Breast epithelium (tissue), 4 donors: ENCODE results near the gene SFN. TPM values are rescaled to one million over a fixed set of nuclear protein-coding genes. Genes with fewer than 3 reads are reported as not detected.

Source experiments
- DNase-seq, 2 donors: peaks; one replicate each; pipeline ENCODE4 v3.0.0-alpha.2; 2019; ENCODE audit warnings: low spot score in 2 of 2
- H3K27ac ChIP-seq, 2 donors: fragments of 200-600 bp; sonication (generic) in 1 of 2; one replicate each; pipeline ENCODE4 v1.5.1; 2016 to 2019; ENCODE audit warnings: mild to moderate bottlenecking in 1 of 2
- H3K27me3 ChIP-seq, 2 donors: fragments of 200-600 bp; sonication (generic) in 1 of 2; one replicate each; pipeline versions ENCODE4 v1.5.1 to v1.6.0; 2017 to 2019; ENCODE audit warnings: control low read depth in 1 of 2, mild to moderate bottlenecking in 1 of 2
- H3K36me3 ChIP-seq: fragments of 200-600 bp; one replicate; pipeline ENCODE4 v1.5.1; 2019
- H3K4me1 ChIP-seq, 2 donors: fragments of 200-600 bp; sonication (generic); one replicate each; pipeline ENCODE4 v1.5.1; 2016 to 2019; ENCODE audit warnings: control low read depth in 1 of 2
- H3K4me3 ChIP-seq, 3 donors: fragments of 200-600 bp; sonication (generic); 1 replicate in 2 of 3; 2 replicates in 1 of 3; pipeline ENCODE4 v1.5.1; 2016 to 2019; ENCODE audit warnings: mild to moderate bottlenecking in 3 of 3, moderate library complexity in 2 of 3
- H3K9me3 ChIP-seq, 2 donors: fragments of 200-600 bp; sonication (generic) in 1 of 2; one replicate each; pipeline ENCODE4 v1.5.1; 2016 to 2019; ENCODE audit warnings: control low read depth in 1 of 2
- POLR2A ChIP-seq: fragments of 450-650 bp; IDR thresholded peaks from one replicate; pipeline ENCODE4 v1.6.1; 2016; ENCODE audit warnings: antibody characterized with exemption, mild to moderate bottlenecking, moderate library complexity
- POLR2AphosphoS5 ChIP-seq, 3 donors: sonication (generic); formaldehyde crosslinking; IDR thresholded peaks; one replicate each; pipeline ENCODE4 v1.6.1; 2017; ENCODE audit warnings: antibody characterized with exemption in 3 of 3
- intact Hi-C: fragments of 100-400 bp; cut with DNase I; formaldehyde crosslinking; loops from one replicate; pipeline ENCODE4 v1.15.1; 2023; ENCODE audit warnings: low total_unique reads
- total RNA-seq, 3 donors: library from RNA; depleted of rRNA; stranded (reverse); fragments of >200 nt; gene quantifications; one replicate each; pipeline ENCODE4 v1.1.0, GENCODE V29; 2016
- TF ChIP-seq, protein P1 (sequence below), 3 donors: fragments of 450-650 bp; IDR thresholded peaks; one replicate each; pipeline ENCODE4 v1.5.1; 2016 to 2017; ENCODE audit warnings: antibody characterized with exemption in 3 of 3, mild to moderate bottlenecking in 3 of 3, moderate library complexity in 3 of 3

The SFN gene
- total RNA-seq, 3 donors from 2014 or later = 12.1 to 18.4 TPM; not detected in 1

GRCh38 chr1:26828411-26828991 lies 34.4 kb upstream of the SFN start:
- intact Hi-C loops = no loop called here
- peaks cover 4 to 8% of the 10 kb centered on the region in 2 donors for H3K4me1 ChIP-seq
- peaks cover 7% of the 10 kb centered on the region for H3K36me3 ChIP-seq
- no peaks in the 10 kb centered on the region for H3K27me3 ChIP-seq
- no peak for DNase-seq
- H3K9me3 ChIP-seq = no peaks in the 10 kb centered on the region
- peak overlapping the region in 1 of 2 donors; percentile 86 for H3K27ac ChIP-seq
- TF ChIP-seq POLR2A (no peak), POLR2AphosphoS5 (IDR thresholded peaks at IDR 0.05) (no peak)
- TF ChIP-seq, protein P1, sequence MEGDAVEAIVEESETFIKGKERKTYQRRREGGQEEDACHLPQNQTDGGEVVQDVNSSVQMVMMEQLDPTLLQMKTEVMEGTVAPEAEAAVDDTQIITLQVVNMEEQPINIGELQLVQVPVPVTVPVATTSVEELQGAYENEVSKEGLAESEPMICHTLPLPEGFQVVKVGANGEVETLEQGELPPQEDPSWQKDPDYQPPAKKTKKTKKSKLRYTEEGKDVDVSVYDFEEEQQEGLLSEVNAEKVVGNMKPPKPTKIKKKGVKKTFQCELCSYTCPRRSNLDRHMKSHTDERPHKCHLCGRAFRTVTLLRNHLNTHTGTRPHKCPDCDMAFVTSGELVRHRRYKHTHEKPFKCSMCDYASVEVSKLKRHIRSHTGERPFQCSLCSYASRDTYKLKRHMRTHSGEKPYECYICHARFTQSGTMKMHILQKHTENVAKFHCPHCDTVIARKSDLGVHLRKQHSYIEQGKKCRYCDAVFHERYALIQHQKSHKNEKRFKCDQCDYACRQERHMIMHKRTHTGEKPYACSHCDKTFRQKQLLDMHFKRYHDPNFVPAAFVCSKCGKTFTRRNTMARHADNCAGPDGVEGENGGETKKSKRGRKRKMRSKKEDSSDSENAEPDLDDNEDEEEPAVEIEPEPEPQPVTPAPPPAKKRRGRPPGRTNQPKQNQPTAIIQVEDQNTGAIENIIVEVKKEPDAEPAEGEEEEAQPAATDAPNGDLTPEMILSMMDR (IDR thresholded peaks at IDR 0.05) = no peak
- H3K4me3 ChIP-seq = peak overlapping the region in 1 of 3 donors; percentile 28

- peaks cover 7% of the 10 kb centered on the region for H3K36me3 ChIP-seq
- H3K27ac ChIP-seq = no peak overlapping the region
- H3K9me3 ChIP-seq = no peaks in the 10 kb centered on the region
- intact Hi-C loops = no loop called here
- no peak overlapping the region for H3K4me3 ChIP-seq
- no peaks in the 10 kb centered on the region for H3K27me3 ChIP-seq
- TF ChIP-seq POLR2A (no peak), POLR2AphosphoS5 (IDR thresholded peaks at IDR 0.05) (no peak)
- TF ChIP-seq, protein P1 (IDR thresholded peaks at IDR 0.05) = no peak
- H3K4me1 ChIP-seq = peaks cover 4 to 8% of the 10 kb centered on the region in 2 donors
- no peak for DNase-seq
Observed at GRCh38 chr1:26829184-26829911, 33.6 kb upstream of the SFN start.

DNA sequence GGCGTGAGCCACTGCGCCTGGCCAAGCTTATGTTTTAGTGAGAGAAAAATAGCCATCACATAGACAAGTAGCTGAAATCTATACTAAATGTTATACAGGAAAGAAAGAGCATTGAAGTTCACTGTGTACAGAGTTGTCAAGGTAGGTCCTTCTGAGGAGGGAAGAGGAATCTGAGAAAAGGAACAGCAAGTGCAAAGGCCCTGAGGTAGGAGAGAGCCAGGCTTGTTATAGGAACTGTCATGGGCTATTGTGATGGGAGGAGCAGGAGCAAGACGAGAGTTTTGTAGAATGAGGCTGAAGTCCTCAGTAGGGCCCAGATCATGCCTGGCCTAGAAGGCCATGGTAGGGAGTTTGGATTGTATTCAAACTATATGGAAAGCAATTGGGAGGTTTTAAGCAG lies 31.9 kb upstream of the SFN start:
- TF ChIP-seq, protein P1 (IDR thresholded peaks at IDR 0.05) = no peak
- TF ChIP-seq POLR2A (no peak), POLR2AphosphoS5 (IDR thresholded peaks at IDR 0.05) (no peak)
- Histone ChIP-seq H3K9me3 (no peaks in the 10 kb centered on the region), H3K27me3 (no peaks in the 10 kb centered on the region), H3K36me3 (peaks cover 7% of the 10 kb centered on the region), H3K27ac (peak overlapping the region in 1 of 2 donors; percentile 64), H3K4me1 (peaks cover 4 to 8% of the 10 kb centered on the region in 2 donors), H3K4me3 (no peak overlapping the region)
- intact Hi-C loops = no loop called here
- DNase-seq = no peak

DNA sequence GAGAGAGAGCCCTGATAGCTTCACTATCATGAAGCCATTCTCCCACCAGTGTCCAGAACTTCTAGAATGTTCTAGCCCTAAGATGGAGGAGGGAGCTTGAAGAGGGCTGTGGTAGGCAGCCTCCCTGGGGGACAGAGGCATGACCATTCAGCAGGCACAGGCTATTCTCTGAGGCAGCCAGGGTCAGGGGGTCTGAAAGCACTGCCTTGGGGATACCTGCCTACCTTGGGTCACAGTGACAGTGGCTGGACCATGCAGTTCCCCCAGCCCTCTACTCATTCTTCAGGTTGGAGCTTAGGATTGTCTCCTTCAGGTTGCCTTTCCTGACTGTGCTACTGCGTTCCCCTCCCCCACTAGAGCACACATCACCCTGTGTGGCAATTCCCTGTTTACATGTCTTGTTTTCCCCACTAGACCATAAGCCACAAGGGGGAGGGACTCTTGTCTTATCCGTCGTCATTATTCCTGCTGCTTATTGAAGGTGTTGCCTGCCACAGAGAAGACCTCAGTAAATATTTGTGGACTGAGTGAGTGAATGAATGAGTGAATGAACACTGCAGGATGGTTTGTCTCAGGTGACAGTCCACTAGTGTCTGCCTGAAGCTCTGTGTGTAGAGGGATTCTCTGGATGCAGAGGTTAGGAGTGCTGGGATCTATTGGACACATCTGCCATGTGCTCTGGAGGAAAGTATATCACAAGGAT lies 31.3 kb upstream of the SFN start:
- Histone ChIP-seq H3K4me3 (no peak overlapping the region), H3K36me3 (peaks cover 7% of the 10 kb centered on the region), H3K27me3 (no peaks in the 10 kb centered on the region), H3K9me3 (no peaks in the 10 kb centered on the region), H3K4me1 (peaks cover 4 to 8% of the 10 kb centered on the region in 2 donors), H3K27ac (peak overlapping the region; percentile 40 to 64)
- TF ChIP-seq, protein P1 (IDR thresholded peaks at IDR 0.05) = no peak
- TF ChIP-seq POLR2AphosphoS5 (IDR thresholded peaks at IDR 0.05) (no peak), POLR2A (no peak)
- DNase-seq = no peak
- intact Hi-C loops = no loop called here
